ENCODE data around the gene PTGER1. TPM values are rescaled to one million over a fixed set of nuclear protein-coding genes. Genes with fewer than 3 reads are reported as not detected.
A peak's percentile ranks its signal among the peaks of the same experiment; 100 is the strongest.
"Not testable (repeated sequence)": the region's sequence is repeated elsewhere in the genome, so short reads cannot be mapped to it uniquely, and the experiment has no call there.

PTGER1 gene
- total RNA-seq, 1 donor, result 0.27 TPM

- DNase-seq (ENCODE audit: low read depth in 2 of 3, low spot score in 2 of 3), result no peak
Observed at GRCh38 chr19:14476327-14476672, 1.1 kb upstream of the PTGER1 start.

GRCh38 chr19:14474827-14475226 is 327 bp downstream of the PTGER1 start:
- DNase-seq (ENCODE audit: low read depth in 2 of 3, low spot score in 2 of 3), result no peak

- no peak for DNase-seq (ENCODE audit: low read depth in 2 of 3, low spot score in 2 of 3)
Observed at GRCh38 chr19:14473978-14474578, 1.1 kb downstream of the PTGER1 start.

- no peak for DNase-seq (ENCODE audit: low read depth in 2 of 3, low spot score in 2 of 3)
Observed at GRCh38 chr19:14473073-14473977, 1.8 kb downstream of the PTGER1 start.

- DNase-seq (ENCODE audit: low read depth in 2 of 3, low spot score in 2 of 3), result peak; percentile 70 to 80 (median 77)
Observed at GRCh38 chr19:14472202-14472938, 2.8 kb downstream of the PTGER1 start.

GRCh38 chr19:14471436-14472187 is 3.5 kb downstream of the PTGER1 start:
- DNase-seq (ENCODE audit: low read depth in 2 of 3, low spot score in 2 of 3), result no peak

GRCh38 chr19:14470031-14470876 is 4.9 kb downstream of the PTGER1 start:
- no peak for DNase-seq (ENCODE audit: low read depth in 2 of 3, low spot score in 2 of 3)

GRCh38 chr19:14467816-14468215 is 7.3 kb downstream of the PTGER1 start:
- peak in 1 of 3 donors; percentile 45 for DNase-seq (ENCODE audit: low read depth in 2 of 3, low spot score in 2 of 3)

- no peak for DNase-seq (ENCODE audit: low read depth in 2 of 3, low spot score in 2 of 3)
Observed at GRCh38 chr19:14467391-14467790, 7.8 kb downstream of the PTGER1 start.

- DNase-seq (ENCODE audit: low read depth in 2 of 3, low spot score in 2 of 3), result no peak
Observed at GRCh38 chr19:14463747-14464146, 11.4 kb downstream of the PTGER1 start.

GRCh38 chr19:14462401-14462800 is 12.8 kb downstream of the PTGER1 start:
- not testable (repeated sequence) for DNase-seq (ENCODE audit: low read depth in 2 of 3, low spot score in 2 of 3)

- no peak for DNase-seq (ENCODE audit: low read depth in 2 of 3, low spot score in 2 of 3)
Observed at GRCh38 chr19:14460935-14461334, 14.2 kb downstream of the PTGER1 start.

GRCh38 chr19:14459703-14460102 is 15.5 kb downstream of the PTGER1 start:
- DNase-seq (ENCODE audit: low read depth in 2 of 3, low spot score in 2 of 3), result no peak

GRCh38 chr19:14452303-14452702 is 22.9 kb downstream of the PTGER1 start:
- DNase-seq (ENCODE audit: low read depth in 2 of 3, low spot score in 2 of 3), result not testable (repeated sequence)

- DNase-seq (ENCODE audit: low read depth in 2 of 3, low spot score in 2 of 3), result no peak
Observed at GRCh38 chr19:14450876-14451275, 24.3 kb downstream of the PTGER1 start.

GRCh38 chr19:14450168-14450874 is 24.8 kb downstream of the PTGER1 start:
- peak in 2 of 3 donors; percentile 74 to 83 for DNase-seq (ENCODE audit: low read depth in 2 of 3, low spot score in 2 of 3)

- DNase-seq (ENCODE audit: low read depth in 2 of 3, low spot score in 2 of 3), result no peak
Observed at GRCh38 chr19:14449321-14449720, 25.8 kb downstream of the PTGER1 start.

- DNase-seq (ENCODE audit: low read depth in 2 of 3, low spot score in 2 of 3), result no peak
Observed at GRCh38 chr19:14446336-14447036, 28.7 kb downstream of the PTGER1 start.
